GM21447 (cell line): ENCODE results near the gene ZNF407.
A peak's percentile ranks its signal among the peaks of the same experiment; 100 is the strongest.

Experiments
- ATAC-seq: cut with Tn5 transposase; IDR thresholded peaks from one replicate; pipeline ENCODE4 v1.9.1; 2021; ENCODE audit not compliant: unreplicated experiment

Gene ZNF407

GRCh38 chr18:74869904-74870863 is 272.5 kb downstream of the ZNF407 start:
- ATAC-seq = peak; percentile 89

GRCh38 chr18:74870950-74871349 is 273.3 kb downstream of the ZNF407 start:
- no peak for ATAC-seq

GRCh38 chr18:74873629-74874028 is 276.0 kb downstream of the ZNF407 start:
- ATAC-seq = no peak

- no peak for ATAC-seq
Measured at GRCh38 chr18:74874351-74874750, 276.7 kb downstream of the ZNF407 start.

- no peak for ATAC-seq
Measured at GRCh38 chr18:74876630-74877243, 279.1 kb downstream of the ZNF407 start.

- no peak for ATAC-seq
Measured at GRCh38 chr18:74878267-74878666, 280.6 kb downstream of the ZNF407 start.

GRCh38 chr18:74880706-74881278 is 283.1 kb downstream of the ZNF407 start:
- ATAC-seq = no peak

- ATAC-seq = no peak
Measured at GRCh38 chr18:74892066-74892627, 294.5 kb downstream of the ZNF407 start.

GRCh38 chr18:74895686-74896085 is 298.0 kb downstream of the ZNF407 start:
- no peak for ATAC-seq

GRCh38 chr18:74896390-74896991 is 298.8 kb downstream of the ZNF407 start:
- ATAC-seq = peak; percentile 93

- ATAC-seq = no peak
Measured at GRCh38 chr18:74897971-74898657, 300.4 kb downstream of the ZNF407 start.

GRCh38 chr18:74898965-74899364 is 301.3 kb downstream of the ZNF407 start:
- ATAC-seq = no peak

GRCh38 chr18:74899554-74899953 is 301.9 kb downstream of the ZNF407 start:
- ATAC-seq = no peak

GRCh38 chr18:74901362-74902146 is 303.9 kb downstream of the ZNF407 start:
- no peak for ATAC-seq

GRCh38 chr18:74902147-74902455 is 304.4 kb downstream of the ZNF407 start:
- no peak for ATAC-seq

- no peak for ATAC-seq
Measured at GRCh38 chr18:74905247-74905646, 307.6 kb downstream of the ZNF407 start.

- no peak for ATAC-seq
Measured at GRCh38 chr18:74906184-74906583, 308.5 kb downstream of the ZNF407 start.

- no peak for ATAC-seq
Measured at GRCh38 chr18:74914052-74914591, 316.5 kb downstream of the ZNF407 start.

- ATAC-seq = no peak
Measured at GRCh38 chr18:74914648-74915047, 317.0 kb downstream of the ZNF407 start.
